ENCODE measurements around the gene UNCX.

UNCX gene

DNA sequence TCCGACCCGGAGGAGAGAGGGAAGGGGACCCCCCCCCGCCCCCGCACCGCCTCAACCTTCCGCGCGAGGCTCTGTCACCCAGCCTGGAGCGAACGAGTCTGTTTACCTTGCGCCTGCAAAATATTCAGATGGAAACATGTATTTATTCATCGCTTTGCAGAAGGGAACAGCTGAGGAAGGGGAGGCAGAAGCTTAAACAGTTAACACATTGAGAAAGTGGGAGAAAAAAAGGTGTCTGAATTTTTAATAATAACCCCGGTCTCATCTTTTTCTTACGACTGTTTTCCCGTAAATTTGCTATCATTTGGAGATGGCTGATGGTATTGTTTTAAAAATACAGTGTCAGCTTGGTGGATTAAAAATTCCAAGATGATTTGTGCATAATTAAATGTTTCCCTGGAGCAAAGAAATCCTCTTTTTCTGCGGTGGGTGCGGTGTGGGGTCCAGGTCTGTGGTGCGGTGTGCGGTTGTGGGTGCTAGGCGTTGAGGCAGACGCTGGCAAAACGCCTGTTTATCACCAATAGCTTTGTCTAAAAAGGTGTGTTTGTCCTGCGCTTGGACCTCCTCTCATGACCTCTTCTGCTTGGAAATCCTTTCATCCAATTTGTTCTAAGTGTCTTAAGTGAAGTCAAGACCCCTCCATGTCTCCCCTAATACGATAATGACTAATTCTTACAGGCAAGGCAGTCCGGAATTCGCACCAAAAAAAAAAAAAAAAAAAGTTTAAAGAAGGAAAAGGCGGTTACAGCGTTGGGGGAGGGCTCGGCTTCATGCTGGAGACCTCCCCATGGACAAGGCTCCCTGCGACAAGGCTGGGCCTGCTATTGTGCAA is 1.6 kb downstream of the UNCX start:
- H3K4me3 ChIP-seq (ENCODE audit: low read length) = no peak overlapping the region
- no peak for TF ChIP-seq ZNF274 (IDR thresholded peaks at IDR 0.05; ENCODE audit: low read depth, low read length)

GRCh38 chr7:1234881-1235500 is 2.3 kb downstream of the UNCX start:
- no peak for TF ChIP-seq ZNF274 (IDR thresholded peaks at IDR 0.05; ENCODE audit: low read depth, low read length)
- no peak overlapping the region for H3K4me3 ChIP-seq (ENCODE audit: low read length)

DNA sequence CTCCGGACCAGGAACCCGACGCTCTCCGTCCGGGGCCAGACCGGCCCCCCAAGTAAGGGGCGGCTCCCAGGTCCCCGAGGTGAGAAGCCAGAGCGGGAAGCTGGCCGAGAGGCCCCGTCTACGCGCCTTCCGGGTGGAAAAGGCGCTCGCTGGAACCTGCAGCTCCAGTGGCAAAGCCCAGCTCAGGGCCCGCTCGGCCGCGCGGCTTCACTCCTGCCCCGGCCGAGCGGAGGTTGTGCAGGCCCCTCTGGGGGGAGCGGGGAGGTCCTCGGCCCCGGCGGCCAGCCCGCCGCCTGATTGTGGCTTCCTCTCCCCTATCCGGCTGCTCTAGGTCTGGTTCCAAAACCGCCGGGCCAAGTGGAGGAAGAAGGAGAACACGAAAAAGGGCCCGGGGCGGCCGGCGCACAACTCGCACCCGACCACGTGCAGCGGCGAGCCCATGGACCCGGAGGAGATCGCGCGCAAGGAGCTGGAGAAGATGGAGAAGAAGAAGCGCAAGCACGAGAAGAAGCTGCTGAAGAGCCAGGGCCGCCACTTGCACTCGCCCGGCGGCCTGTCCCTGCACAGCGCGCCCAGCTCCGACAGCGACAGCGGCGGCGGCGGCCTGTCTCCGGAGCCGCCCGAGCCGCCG is 2.9 kb downstream of the UNCX start:
- no peak overlapping the region for H3K4me3 ChIP-seq (ENCODE audit: low read length)
- no peak for TF ChIP-seq ZNF274 (IDR thresholded peaks at IDR 0.05; ENCODE audit: low read depth, low read length)

- TF ChIP-seq ZNF274 (IDR thresholded peaks at IDR 0.05; ENCODE audit: low read depth, low read length) = no peak
- H3K4me3 ChIP-seq (ENCODE audit: low read length) = no peak overlapping the region
Observed at GRCh38 chr7:1236132-1236661, 3.5 kb downstream of the UNCX start.

DNA sequence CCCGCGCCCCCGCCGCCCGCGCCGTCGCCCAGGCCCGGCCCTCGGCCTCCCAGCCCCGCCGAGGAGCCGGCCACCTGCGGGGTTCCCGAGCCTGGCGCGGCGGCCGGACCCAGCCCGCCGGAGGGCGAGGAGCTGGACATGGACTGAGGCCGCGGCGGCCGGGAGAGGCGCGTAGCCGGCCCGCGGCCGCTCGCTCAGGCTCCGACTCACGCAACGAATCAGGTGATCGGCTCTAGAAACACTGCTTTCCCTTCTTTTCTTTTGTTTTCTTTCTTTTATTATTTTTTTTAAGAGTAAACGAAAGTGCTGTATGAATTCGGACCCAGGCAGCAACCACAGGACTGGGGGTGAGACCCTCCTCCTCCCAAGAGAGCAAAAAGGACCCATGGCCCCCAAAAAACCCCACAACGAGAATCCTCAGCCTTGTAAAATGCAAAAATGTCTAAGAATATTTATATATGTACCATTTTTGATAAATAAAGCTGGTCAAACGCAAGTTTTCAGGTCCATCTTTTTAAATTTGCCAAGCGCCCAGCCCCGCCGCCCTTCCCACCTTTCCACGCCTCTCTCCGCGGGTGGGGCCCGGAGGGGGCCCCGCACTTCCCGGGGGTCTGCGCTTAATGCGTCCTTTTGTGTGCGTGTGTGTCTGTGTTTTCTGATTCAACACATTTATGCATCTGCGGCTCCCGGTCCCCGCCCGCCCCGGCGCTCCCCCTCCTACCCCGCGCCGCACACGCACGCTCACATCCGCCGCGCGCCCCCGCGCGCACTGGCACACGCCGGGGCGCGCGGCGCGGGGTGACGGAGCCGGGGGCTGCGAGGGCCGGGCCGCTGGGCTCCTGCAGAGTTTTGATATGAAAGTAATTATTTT is 4.4 kb downstream of the UNCX start:
- no peak overlapping the region for H3K4me3 ChIP-seq (ENCODE audit: low read length)
- TF ChIP-seq ZNF274 (IDR thresholded peaks at IDR 0.05; ENCODE audit: low read depth, low read length) = no peak

DNA sequence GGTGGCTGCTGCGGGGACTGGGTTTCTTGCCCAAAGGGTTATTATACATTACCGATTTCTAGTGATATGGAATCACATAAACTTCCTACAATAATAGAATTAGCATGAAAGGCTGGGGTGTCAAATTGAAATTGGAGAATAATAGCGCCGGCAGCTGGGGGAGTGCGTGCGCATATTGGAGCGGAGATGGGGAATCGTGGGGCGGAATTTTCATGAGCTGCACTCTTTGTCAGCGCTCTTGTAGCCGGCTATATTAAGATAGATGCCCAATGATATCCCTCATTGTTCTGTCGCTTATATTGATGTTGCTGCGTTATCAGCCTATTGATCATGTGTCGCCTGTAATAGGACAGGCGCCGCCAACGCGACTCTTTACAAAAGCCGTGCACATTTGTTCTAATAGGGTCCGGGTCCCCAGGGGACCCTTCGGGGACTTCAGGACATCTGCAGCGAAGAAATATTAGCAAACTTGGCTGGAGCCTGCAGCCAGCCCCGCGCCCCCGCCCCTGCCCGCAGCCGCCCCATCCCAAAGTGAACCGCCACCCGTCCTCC is 5.1 kb downstream of the UNCX start:
- H3K4me3 ChIP-seq (ENCODE audit: low read length) = no peak overlapping the region

GRCh38 chr7:1238450-1238882 is 5.8 kb downstream of the UNCX start:
- TF ChIP-seq ZNF274 (IDR thresholded peaks at IDR 0.05; ENCODE audit: low read depth, low read length) = no peak
- no peak overlapping the region for H3K4me3 ChIP-seq (ENCODE audit: low read length)

More for the DNA sequence above, 5.1 kb downstream of the UNCX start:
- TF ChIP-seq ZNF274 (IDR thresholded peaks at IDR 0.05; ENCODE audit: low read depth, low read length) = no peak

DNA sequence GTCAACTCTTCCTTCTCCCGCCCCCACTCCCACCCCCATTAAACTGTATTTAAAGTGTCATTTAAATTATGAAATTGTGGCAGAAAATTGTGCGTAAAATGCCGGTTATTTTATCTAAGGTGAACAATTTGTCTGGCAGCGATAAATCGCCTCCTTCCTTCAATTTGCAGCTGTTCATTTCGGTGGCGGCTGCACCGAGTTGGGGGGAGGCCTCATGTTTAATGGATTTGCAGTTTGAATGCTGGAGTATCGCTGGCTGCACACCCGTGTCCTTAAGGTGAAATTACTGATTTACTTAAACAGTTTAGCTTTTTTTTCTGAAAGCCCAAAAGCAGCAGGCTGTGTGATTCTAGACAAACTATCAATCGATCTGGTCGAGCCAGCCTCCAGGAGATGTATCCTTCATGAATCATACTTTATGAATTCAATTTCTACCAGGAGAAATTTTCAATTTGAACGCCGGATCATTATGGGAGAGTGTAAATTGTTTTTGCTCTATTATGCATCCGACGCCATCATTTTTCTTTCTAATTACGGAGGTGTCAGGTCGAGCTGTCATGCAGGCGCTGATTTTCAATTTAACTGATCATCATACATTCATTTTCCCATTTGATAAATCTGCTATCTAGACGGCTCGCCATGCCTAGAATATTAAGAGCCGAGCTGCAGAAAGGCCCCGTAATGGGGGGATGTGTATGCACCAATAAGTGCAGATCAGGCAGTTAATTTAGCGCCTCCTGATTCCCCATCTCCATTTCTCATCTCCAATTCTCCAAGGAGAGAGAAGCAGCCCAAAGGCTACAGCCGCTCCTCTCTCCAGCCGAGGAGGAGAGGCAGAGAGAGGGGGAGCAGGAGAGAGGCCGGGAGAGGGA is 6.5 kb downstream of the UNCX start:
- no peak for TF ChIP-seq ZNF274 (IDR thresholded peaks at IDR 0.05; ENCODE audit: low read depth, low read length)
- H3K4me3 ChIP-seq (ENCODE audit: low read length) = no peak overlapping the region

DNA sequence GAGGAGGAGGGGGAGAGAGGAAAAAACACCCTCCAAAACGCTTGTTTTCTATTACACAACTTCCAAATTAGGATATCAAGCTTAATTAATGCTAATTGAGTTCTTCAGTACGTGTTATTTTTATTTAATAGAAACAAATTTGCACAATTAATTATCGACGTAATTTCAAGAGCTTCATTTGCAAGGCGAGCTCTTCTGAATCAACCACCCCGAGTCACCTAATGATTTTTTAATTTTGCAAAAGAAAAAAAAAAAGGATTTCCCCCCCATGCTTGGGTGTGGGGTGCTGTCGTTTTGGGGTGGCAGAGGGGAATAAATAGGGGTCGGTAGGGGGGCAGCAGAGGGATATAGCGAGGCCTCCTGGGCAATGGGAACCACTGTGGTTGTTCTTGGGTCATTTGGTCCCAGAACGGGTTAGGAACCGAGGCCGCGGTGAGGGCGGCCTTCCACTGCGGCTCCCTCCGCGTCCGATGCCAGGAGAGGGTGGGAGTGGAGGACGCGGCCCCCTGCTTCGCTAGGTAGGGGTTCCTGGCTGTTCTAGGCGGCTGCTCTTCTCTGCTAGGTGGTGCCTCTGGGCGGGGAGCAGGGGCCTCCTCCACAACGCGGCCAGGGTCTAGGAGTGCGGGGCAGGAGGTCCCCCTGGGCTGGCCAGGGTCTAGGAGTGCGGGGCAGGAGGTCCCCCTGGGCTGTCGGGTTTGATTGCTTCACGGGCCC is 7.3 kb downstream of the UNCX start:
- H3K4me3 ChIP-seq (ENCODE audit: low read length) = no peak overlapping the region
- TF ChIP-seq ZNF274 (IDR thresholded peaks at IDR 0.05; ENCODE audit: low read depth, low read length) = no peak

DNA sequence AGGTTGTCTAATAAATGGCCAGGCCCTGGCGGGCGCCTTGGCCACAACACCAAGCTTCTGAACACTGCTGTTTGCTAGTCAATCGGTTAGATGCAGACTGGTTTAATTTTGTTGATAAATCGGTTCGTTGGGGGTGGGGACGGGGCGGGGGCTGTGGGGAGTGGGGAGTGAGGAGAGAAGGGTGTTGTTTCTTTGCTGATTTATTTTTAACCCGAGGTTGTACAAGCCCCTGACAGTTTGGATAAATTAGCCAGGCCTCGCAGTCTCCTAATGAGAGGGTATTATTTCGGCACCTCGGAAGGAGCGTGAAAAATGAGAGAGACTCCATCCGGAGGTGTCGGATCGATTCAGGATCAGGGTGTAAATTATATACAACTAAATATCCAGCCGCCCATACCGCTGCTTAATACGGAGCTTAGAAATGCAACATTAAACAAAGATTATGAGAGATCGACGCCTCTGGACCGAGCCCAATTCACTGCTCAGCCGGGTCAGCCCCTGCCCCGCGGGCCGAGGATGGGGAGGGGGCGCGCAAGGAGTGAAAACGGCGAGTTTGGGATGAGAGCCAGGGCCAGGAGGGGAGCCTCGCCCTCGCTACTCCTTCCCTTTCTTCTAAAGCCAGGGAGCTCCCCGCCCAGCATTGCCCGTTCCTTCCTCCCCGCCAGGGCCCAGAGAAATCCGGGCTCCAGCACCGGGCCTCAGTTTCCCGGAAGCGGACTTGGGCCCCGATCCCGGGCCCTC is 8.0 kb downstream of the UNCX start:
- H3K4me3 ChIP-seq (ENCODE audit: low read length) = no peak overlapping the region
- no peak for TF ChIP-seq ZNF274 (IDR thresholded peaks at IDR 0.05; ENCODE audit: low read depth, low read length)

- no peak overlapping the region for H3K4me3 ChIP-seq (ENCODE audit: low read length)
- no peak for TF ChIP-seq ZNF274 (IDR thresholded peaks at IDR 0.05; ENCODE audit: low read depth, low read length)
Observed at GRCh38 chr7:1241258-1241602, 8.6 kb downstream of the UNCX start.

Data from GM08714 (cell line).